HepG2 (cell line): ENCODE results near the gene SPAG4. TPM values are rescaled to one million over a fixed set of nuclear protein-coding genes. Genes with fewer than 3 reads are reported as not detected.
A peak's percentile ranks its signal among the peaks of the same experiment; 100 is the strongest.

Source experiments
- ATAC-seq: fragments of 200-7000 bp; cut with Tn5 transposase; 3 replicates; pipeline ENCODE4 v1.9.1; 2020; ENCODE audit warnings: mild to moderate bottlenecking, moderate library complexity
- BruUV-seq: library from RNA; stranded (reverse); fragments of 400-500 nt; replicated peaks from 2 replicates; lab custom pipeline; 2021; lab: Mats Ljungman, UMichigan
- CTCF ChIA-PET: fragments of 300-600 bp; formaldehyde crosslinking; extraction: SDS; loops from one replicate; lab custom pipeline; 2021; ENCODE audit warnings: low total read pairs, inconsistent platforms, low intra/inter-chr PET ratio; lab: Yijun Ruan, JAX
- POLR2A ChIA-PET: fragments of 350-600 bp; sonication (Branson Sonifier 250); formaldehyde crosslinking; loops from one replicate; lab custom pipeline; 2020; ENCODE audit warnings: antibody characterized with exemption, inconsistent platforms; lab: Yijun Ruan, JAX
- DNase-seq: peaks from one replicate; pipeline ENCODE4 v3.0.0-alpha.2; 2015; ENCODE audit warnings: low spot score
- FAIRE-seq: peaks from 3 replicates; lab custom pipeline; 2011; peaks lifted over from hg19 to GRCh38; lab: Jason Lieb, UNC
- H2AFZ ChIP-seq: one replicate; pipeline ENCODE4 v1.6.1; 2011; ENCODE audit warnings: low read length, inconsistent platforms
- H3K27ac ChIP-seq: fragments of 300-600 bp; 3 replicates; pipeline ENCODE4 v1.8.0; 2011; ENCODE audit warnings: mixed run types, mild to moderate bottlenecking, mixed read lengths, low read length, inconsistent platforms; ENCODE audit not compliant: insufficient read depth; ENCODE audit errors: extremely low read length
- H3K27me3 ChIP-seq, 2 experiments: fragments of 200-600 bp in 1 of 2; 2 replicates in 1 of 2; 3 replicates in 1 of 2; pipeline versions ENCODE4 v1.6.0 to v1.8.0; 2011; ENCODE audit warnings: low read length in 2 of 2, mild to moderate bottlenecking in 2 of 2, moderate library complexity in 2 of 2, inconsistent platforms in 1 of 2; ENCODE audit not compliant: insufficient read depth in 2 of 2, control insufficient read depth in 1 of 2
- H3K36me3 ChIP-seq, 2 experiments: fragments of 200-600 bp in 1 of 2; replicated peaks in 1 of 2; 2 replicates in 1 of 2; 3 replicates in 1 of 2; pipeline versions ENCODE4 v1.5.1 to v1.8.0; 2011; ENCODE audit warnings: low read length in 2 of 2, inconsistent platforms in 1 of 2; ENCODE audit not compliant: insufficient read depth in 2 of 2, control insufficient read depth in 1 of 2
- H3K4me1 ChIP-seq: 2 replicates; pipeline ENCODE4 v1.5.1; 2012; ENCODE audit warnings: low read length, inconsistent platforms; ENCODE audit not compliant: insufficient read depth
- H3K4me2 ChIP-seq: 2 replicates; pipeline ENCODE4 v1.6.0; 2011; ENCODE audit warnings: low read depth, low read length, inconsistent platforms
- H3K4me3 ChIP-seq, 3 experiments: fragments of 200-600 bp in 1 of 3; sonication (generic), shearing (Covaris generic) in 1 of 3; replicated peaks in 1 of 3; 2 replicates each; pipeline ENCODE4 v1.5.1; 2011 to 2016; ENCODE audit warnings: low read length in 3 of 3, inconsistent platforms in 2 of 3, low read depth in 2 of 3, mild to moderate bottlenecking in 2 of 3, control low read depth in 1 of 3, mixed read lengths in 1 of 3; ENCODE audit not compliant: insufficient read depth in 1 of 3
- H3K79me2 ChIP-seq: one replicate; pipeline ENCODE4 v1.6.1; 2011; ENCODE audit warnings: low read length, inconsistent platforms; ENCODE audit not compliant: insufficient read depth
- H3K9ac ChIP-seq: 2 replicates; pipeline ENCODE4 v1.6.0; 2011; ENCODE audit warnings: mild to moderate bottlenecking, low read depth, low read length, inconsistent platforms; ENCODE audit not compliant: insufficient read depth
- H3K9me3 ChIP-seq: 2 replicates; pipeline ENCODE4 v1.5.1; 2012; ENCODE audit warnings: mild to moderate bottlenecking, low read length
- H4K20me1 ChIP-seq: 2 replicates; pipeline ENCODE4 v1.6.0; 2011; ENCODE audit warnings: inconsistent platforms, mild to moderate bottlenecking, low read length, moderate library complexity; ENCODE audit not compliant: insufficient read depth
- ARNT2 ChIP-seq: sonication (generic); formaldehyde crosslinking; IDR thresholded peaks from 2 replicates; pipeline ENCODE4 v1.8.0; 2022; ENCODE audit warnings: mild to moderate bottlenecking, low read depth, missing genetic modification reagents, moderate library complexity
- GLI4 ChIP-seq: sonication (generic); formaldehyde crosslinking; IDR thresholded peaks from 2 replicates; pipeline ENCODE4 v1.5.1; 2020; ENCODE audit warnings: missing genetic modification reagents, mild to moderate bottlenecking, moderate library complexity, borderline replicate concordance
- RFX3 ChIP-seq: IDR thresholded peaks from 2 replicates; pipeline ENCODE4 v1.6.1; 2016; ENCODE audit warnings: missing biosample characterization, missing genetic modification reagents
- SAFB2 ChIP-seq: sonication (generic); formaldehyde crosslinking; IDR thresholded peaks from 2 replicates; pipeline ENCODE4 v1.5.1; 2020; ENCODE audit warnings: missing genetic modification reagents, low read depth, mild to moderate bottlenecking, borderline replicate concordance
- TOE1 ChIP-seq: sonication (generic); formaldehyde crosslinking; IDR thresholded peaks from 2 replicates; pipeline ENCODE4 v1.4.0; 2020; ENCODE audit warnings: mild to moderate bottlenecking, missing genetic modification reagents
- ZNF580 ChIP-seq: IDR thresholded peaks from 2 replicates; pipeline ENCODE4 v1.6.1; 2016; ENCODE audit warnings: low read depth, borderline replicate concordance
- ZNF691 ChIP-seq: sonication (generic); formaldehyde crosslinking; IDR thresholded peaks from 2 replicates; pipeline ENCODE4 v1.4.0; 2020; ENCODE audit warnings: missing genetic modification reagents, low read depth, mild to moderate bottlenecking, borderline replicate concordance
- ZNF792 ChIP-seq: IDR thresholded peaks from 2 replicates; pipeline ENCODE4 v1.6.1; 2016
- WGBS: methylation state at CpG from one replicate; pipeline ENCODE4 v1.1.6; 2017; ENCODE audit warnings: low lambda C conversion rate; 5-methylcytosine and 5-hydroxymethylcytosine counted together
- in situ Hi-C: cut with HindIII; loops from 2 replicates; pipeline ENCODE4 v1.10.0; 2017; ENCODE audit warnings: low pct_unique_long_range_greater_than_20kb; ENCODE audit not compliant: extremely low pct_ligation_motif_present
- intact Hi-C: fragments of 100-400 bp; cut with micrococcal nuclease; formaldehyde crosslinking; loops from one replicate; pipeline ENCODE4 v1.10.0; 2022; ENCODE audit not compliant: unreplicated experiment
- polyA plus RNA-seq, 8 experiments: library from polyadenylated mRNA; depleted of rRNA in 3 of 8; stranded (reverse) in 7 of 8; unstranded in 1 of 8; fragments of >200 nt; fragmentation: Illumina TruSeq in 4 of 8; extraction: Trizol in 4 of 8; gene quantifications; 2 replicates each; pipeline versions ENCODE4 v1.2.1 to v1.2.3, GENCODE V29; 2011 to 2016; ENCODE audit warnings: low read depth in 4 of 8, missing spikeins in 1 of 8, mixed read lengths in 1 of 8; ENCODE audit not compliant: insufficient read depth in 1 of 8
- total RNA-seq, 5 experiments: library from RNA; depleted of rRNA; stranded (reverse); fragments of >200 nt; fragmentation: Illumina TruSeq; extraction: Trizol; gene quantifications; 2 replicates each; pipeline ENCODE4 v1.2.3, GENCODE V29; 2016; ENCODE audit warnings: low read depth in 1 of 5
- TF ChIP-seq, protein P1 (sequence below): sonication (generic); formaldehyde crosslinking; IDR thresholded peaks from 2 replicates; pipeline ENCODE4 v1.4.0; 2020; ENCODE audit warnings: mild to moderate bottlenecking, missing genetic modification reagents, borderline replicate concordance

The SPAG4 gene
- total and polyA plus RNA-seq, 2 of the 13 experiments (the other 11 are each of a cell fraction or from before 2014, with no cell fraction given): 5.8 to 137 TPM

DNA sequence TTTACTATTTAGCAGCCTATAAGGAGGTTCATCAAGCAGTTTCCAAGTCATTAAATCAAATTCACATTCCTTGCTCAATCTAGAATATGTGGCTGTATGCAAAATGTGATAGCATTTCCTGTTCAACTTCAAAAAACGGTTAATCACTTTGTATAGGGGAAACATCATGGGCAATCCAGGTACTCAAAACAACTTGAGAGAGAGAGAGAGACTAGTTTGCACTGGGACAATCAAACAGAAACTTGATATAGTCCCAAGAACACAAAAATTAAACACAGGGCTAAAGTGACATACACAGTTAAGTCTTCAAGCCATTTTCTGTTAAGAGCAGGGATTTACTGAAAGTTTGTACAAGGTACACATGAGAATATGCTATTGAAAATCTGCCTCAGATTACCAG lies 41.6 kb downstream of the SPAG4 start:
- 79% methylated on average over 1 of the region's 1 CpG for WGBS
- no peak for DNase-seq
- H2AFZ ChIP-seq: no peak overlapping the region
- CTCF ChIA-PET: no interaction called here
- H3K4me3 ChIP-seq: no peak overlapping the region
- no peak for FAIRE-seq
- no TSS peak for BruUV-seq
- no peak overlapping the region for H3K27ac ChIP-seq
- peaks cover 97% of the 10 kb centered on the region for H4K20me1 ChIP-seq
- no peak for ATAC-seq
- intact Hi-C loops: no loop called here
- TF ChIP-seq RFX3 (CRISPR knock-in tag) (0 out of 2 replicates have a peak, but pooled peaks have one; percentile 15), ZNF792 (0 out of 2 replicates have a peak, but pooled peaks have one; percentile 24), ZNF580 (CRISPR knock-in tag) (0 out of 2 replicates have a peak, but pooled peaks have one; percentile 25), GLI4 (CRISPR knock-in tag) (0 out of 2 replicates have a peak, but pooled peaks have one; percentile 13), ARNT2 (CRISPR knock-in tag) (no peak)
- no peaks in the 10 kb centered on the region for H3K9me3 ChIP-seq
- no peak overlapping the region for H3K4me2 ChIP-seq
- POLR2A ChIA-PET: interaction anchor here (0.9 to 2.3 kb wide), 3 partner anchors 21 to 85 kb away, joined by 4 read pairs; partner anchors contain the start of gene RBM39
- H3K36me3 ChIP-seq: peaks cover 24 to 45% of the 10 kb centered on the region in 2 experiments
- H3K27me3 ChIP-seq: no peaks in the 10 kb centered on the region
- peaks cover 51% of the 10 kb centered on the region for H3K4me1 ChIP-seq
- peaks cover 99% of the 10 kb centered on the region for H3K79me2 ChIP-seq
- in situ Hi-C loops: no loop called here
- H3K9ac ChIP-seq: no peak overlapping the region

- Histone ChIP-seq H4K20me1 (peaks cover 86% of the 10 kb centered on the region), H3K9ac (peak overlapping the region; percentile 99; the same call in 1 of the 2 replicates), H3K4me3 (peak overlapping the region in 2 of 3 experiments; percentile 76 to 99; a peak in 2 of 6 replicates), H3K79me2 (peaks cover 94% of the 10 kb centered on the region), H3K27ac (no peak overlapping the region), H3K4me1 (peaks cover 64% of the 10 kb centered on the region), H3K36me3 (peaks cover 0 to 15% of the 10 kb centered on the region in 2 experiments; a peak in 4 of 5 replicates), H3K9me3 (no peaks in the 10 kb centered on the region), H3K4me2 (peak overlapping the region; percentile 95), H3K27me3 (no peaks in the 10 kb centered on the region; a peak in 1 of 5 replicates), H2AFZ (no peak overlapping the region)
- WGBS: 83% methylated on average over 10 of the region's 10 CpGs
- ChIA-PET POLR2A (interaction anchor here (0.9 to 2.5 kb wide), 6 partner anchors 14 to 82 kb away, joined by 3 to 20 read pairs (median 4); partner anchors contain the start of gene RBM39), CTCF (no interaction called here)
- in situ Hi-C loops: loop anchor here (5.0 kb wide), 1 partner anchor 43 kb away; the partner anchor contains the start of gene SPAG4
- intact Hi-C loops: no loop called here
- no TSS peak for BruUV-seq
- FAIRE-seq (no peak), ATAC-seq (no peak), DNase-seq (no peak)
- TF ChIP-seq, protein P1, sequence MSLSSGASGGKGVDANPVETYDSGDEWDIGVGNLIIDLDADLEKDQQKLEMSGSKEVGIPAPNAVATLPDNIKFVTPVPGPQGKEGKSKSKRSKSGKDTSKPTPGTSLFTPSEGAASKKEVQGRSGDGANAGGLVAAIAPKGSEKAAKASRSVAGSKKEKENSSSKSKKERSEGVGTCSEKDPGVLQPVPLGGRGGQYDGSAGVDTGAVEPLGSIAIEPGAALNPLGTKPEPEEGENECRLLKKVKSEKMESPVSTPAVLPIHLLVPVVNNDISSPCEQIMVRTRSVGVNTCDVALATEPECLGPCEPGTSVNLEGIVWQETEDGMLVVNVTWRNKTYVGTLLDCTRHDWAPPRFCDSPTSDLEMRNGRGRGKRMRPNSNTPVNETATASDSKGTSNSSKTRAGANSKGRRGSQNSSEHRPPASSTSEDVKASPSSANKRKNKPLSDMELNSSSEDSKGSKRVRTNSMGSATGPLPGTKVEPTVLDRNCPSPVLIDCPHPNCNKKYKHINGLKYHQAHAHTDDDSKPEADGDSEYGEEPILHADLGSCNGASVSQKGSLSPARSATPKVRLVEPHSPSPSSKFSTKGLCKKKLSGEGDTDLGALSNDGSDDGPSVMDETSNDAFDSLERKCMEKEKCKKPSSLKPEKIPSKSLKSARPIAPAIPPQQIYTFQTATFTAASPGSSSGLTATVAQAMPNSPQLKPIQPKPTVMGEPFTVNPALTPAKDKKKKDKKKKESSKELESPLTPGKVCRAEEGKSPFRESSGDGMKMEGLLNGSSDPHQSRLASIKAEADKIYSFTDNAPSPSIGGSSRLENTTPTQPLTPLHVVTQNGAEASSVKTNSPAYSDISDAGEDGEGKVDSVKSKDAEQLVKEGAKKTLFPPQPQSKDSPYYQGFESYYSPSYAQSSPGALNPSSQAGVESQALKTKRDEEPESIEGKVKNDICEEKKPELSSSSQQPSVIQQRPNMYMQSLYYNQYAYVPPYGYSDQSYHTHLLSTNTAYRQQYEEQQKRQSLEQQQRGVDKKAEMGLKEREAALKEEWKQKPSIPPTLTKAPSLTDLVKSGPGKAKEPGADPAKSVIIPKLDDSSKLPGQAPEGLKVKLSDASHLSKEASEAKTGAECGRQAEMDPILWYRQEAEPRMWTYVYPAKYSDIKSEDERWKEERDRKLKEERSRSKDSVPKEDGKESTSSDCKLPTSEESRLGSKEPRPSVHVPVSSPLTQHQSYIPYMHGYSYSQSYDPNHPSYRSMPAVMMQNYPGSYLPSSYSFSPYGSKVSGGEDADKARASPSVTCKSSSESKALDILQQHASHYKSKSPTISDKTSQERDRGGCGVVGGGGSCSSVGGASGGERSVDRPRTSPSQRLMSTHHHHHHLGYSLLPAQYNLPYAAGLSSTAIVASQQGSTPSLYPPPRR (CRISPR knock-in tag): 0 out of 2 replicates have a peak, but pooled peaks have one; percentile 13
- no peak for TF ChIP-seq SAFB2 (CRISPR knock-in tag)
- TF ChIP-seq TOE1 (CRISPR knock-in tag): no peak
- TF ChIP-seq ZNF691: no peak
Measured at GRCh38 chr20:35660122-35660937, 44.7 kb downstream of the SPAG4 start.
